HEK293 (cell line): ENCODE results near the gene DDAH1.

Experiments
- CTCF ChIA-PET: fragments of 350-600 bp; formaldehyde crosslinking; extraction: SDS; loops from one replicate; lab custom pipeline; 2021; ENCODE audit warnings: antibody characterized with exemption; lab: Yijun Ruan, JAX
- POLR2A ChIA-PET: fragments of 300-600 bp; formaldehyde crosslinking; extraction: SDS; loops from one replicate; lab custom pipeline; 2020; ENCODE audit warnings: antibody characterized with exemption, inconsistent platforms; lab: Yijun Ruan, JAX
- H3K27ac ChIP-seq: fragments of 200-500 bp; sonication (Bioruptor generic); 2 replicates; pipeline ENCODE4 v1.5.1; 2014; ENCODE audit warnings: low read depth, low read length, control low read depth, inconsistent platforms; ENCODE audit errors: extremely low read depth
- H3K36me3 ChIP-seq, 2 experiments: fragments of 200-500 bp in 1 of 2; sonication (Bioruptor generic) in 1 of 2; 1 replicate in 1 of 2; 2 replicates in 1 of 2; pipeline ENCODE4 v1.5.1; 2014 to 2017; ENCODE audit warnings: inconsistent platforms in 2 of 2, low read length in 2 of 2; ENCODE audit not compliant: control insufficient read depth in 2 of 2, insufficient read depth in 1 of 2
- H3K4me1 ChIP-seq: fragments of 200-500 bp; sonication (Bioruptor generic); 2 replicates; pipeline ENCODE4 v1.5.1; 2014; ENCODE audit warnings: mild to moderate bottlenecking, low read length, inconsistent platforms; ENCODE audit not compliant: control insufficient read depth, insufficient read depth
- H3K4me3 ChIP-seq: 2 replicates; pipeline ENCODE4 v1.5.1; 2011; ENCODE audit warnings: low read depth, mild to moderate bottlenecking, control low read depth, low read length, moderate library complexity
- H3K9me3 ChIP-seq: fragments of 200-500 bp; sonication (Bioruptor generic); 2 replicates; pipeline ENCODE4 v1.5.1; 2014; ENCODE audit warnings: low read depth, low read length, inconsistent platforms; ENCODE audit not compliant: control insufficient read depth, insufficient read depth
- ATF2 ChIP-seq: fragments of 450-650 bp; formaldehyde crosslinking; IDR thresholded peaks from 2 replicates; pipeline ENCODE4 v1.5.1; 2016; ENCODE audit warnings: missing biosample characterization, missing genetic modification characterization, low read depth
- KLF17 ChIP-seq: fragments of 450-650 bp; formaldehyde crosslinking; IDR thresholded peaks from 2 replicates; pipeline ENCODE4 v1.5.1; 2016; ENCODE audit warnings: missing biosample characterization, missing genetic modification characterization
- KLF7 ChIP-seq: fragments of 450-650 bp; formaldehyde crosslinking; IDR thresholded peaks from 2 replicates; pipeline ENCODE4 v1.5.1; 2016; ENCODE audit warnings: missing biosample characterization, missing genetic modification characterization, borderline replicate concordance
- KLF9 ChIP-seq: fragments of 450-650 bp; formaldehyde crosslinking; IDR thresholded peaks from 2 replicates; pipeline ENCODE4 v1.5.1; 2016; ENCODE audit warnings: missing biosample characterization, missing genetic modification characterization, low read depth
- RBAK ChIP-seq: fragments of 450-650 bp; formaldehyde crosslinking; IDR thresholded peaks from 2 replicates; pipeline ENCODE4 v1.5.1; 2016; ENCODE audit warnings: missing biosample characterization, missing genetic modification characterization
- TRIM28 ChIP-seq: IDR thresholded peaks from 2 replicates; pipeline ENCODE4 v1.6.1; 2011; ENCODE audit warnings: low read length, control low read depth, borderline replicate concordance
- ZBTB48 ChIP-seq: fragments of 450-650 bp; formaldehyde crosslinking; IDR thresholded peaks from 2 replicates; pipeline ENCODE4 v1.5.1; 2016; ENCODE audit warnings: missing biosample characterization, missing genetic modification characterization
- ZFP41 ChIP-seq: fragments of 450-650 bp; formaldehyde crosslinking; IDR thresholded peaks from 2 replicates; pipeline ENCODE4 v1.5.1; 2016; ENCODE audit warnings: missing biosample characterization, missing genetic modification characterization, borderline replicate concordance
- ZNF146 ChIP-seq: fragments of 450-650 bp; formaldehyde crosslinking; IDR thresholded peaks from 2 replicates; pipeline ENCODE4 v1.5.1; 2016; ENCODE audit warnings: missing biosample characterization, missing genetic modification characterization
- ZNF214 ChIP-seq: fragments of 450-650 bp; formaldehyde crosslinking; IDR thresholded peaks from 2 replicates; pipeline ENCODE4 v1.5.1; 2017; ENCODE audit warnings: missing biosample characterization, mild to moderate bottlenecking, missing genetic modification characterization, borderline replicate concordance
- ZNF354C ChIP-seq: fragments of 450-650 bp; formaldehyde crosslinking; IDR thresholded peaks from 2 replicates; pipeline ENCODE4 v1.5.1; 2016; ENCODE audit warnings: missing biosample characterization, missing genetic modification characterization, low read depth, borderline replicate concordance
- ZNF362 ChIP-seq: fragments of 450-650 bp; formaldehyde crosslinking; IDR thresholded peaks from 2 replicates; pipeline ENCODE4 v1.5.1; 2016; ENCODE audit warnings: missing biosample characterization, missing genetic modification characterization
- ZNF501 ChIP-seq: fragments of 450-650 bp; formaldehyde crosslinking; IDR thresholded peaks from 2 replicates; pipeline ENCODE4 v1.5.1; 2016; ENCODE audit warnings: missing biosample characterization, missing genetic modification characterization
- ZNF513 ChIP-seq: fragments of 450-650 bp; IDR thresholded peaks from 2 replicates; pipeline ENCODE4 v1.5.1; 2018; ENCODE audit warnings: missing biosample characterization, missing genetic modification characterization
- ZNF544 ChIP-seq: fragments of 450-650 bp; formaldehyde crosslinking; IDR thresholded peaks from 2 replicates; pipeline ENCODE4 v1.5.0; 2017; ENCODE audit warnings: missing biosample characterization, missing genetic modification characterization
- ZNF624 ChIP-seq: fragments of 450-650 bp; formaldehyde crosslinking; IDR thresholded peaks from 2 replicates; pipeline ENCODE4 v1.5.1; 2017; ENCODE audit warnings: missing biosample characterization, missing genetic modification characterization
- ZNF654 ChIP-seq: fragments of 450-650 bp; formaldehyde crosslinking; IDR thresholded peaks from 2 replicates; pipeline ENCODE4 v1.5.1; 2016; ENCODE audit warnings: low read depth, missing biosample characterization, missing genetic modification characterization
- ZNF658 ChIP-seq: fragments of 450-650 bp; formaldehyde crosslinking; IDR thresholded peaks from 2 replicates; pipeline ENCODE4; 2016; ENCODE audit warnings: missing biosample characterization, missing genetic modification characterization
- ZNF76 ChIP-seq: fragments of 450-650 bp; formaldehyde crosslinking; IDR thresholded peaks from 2 replicates; pipeline ENCODE4; 2016; ENCODE audit warnings: low read depth, missing biosample characterization, missing genetic modification characterization, borderline replicate concordance
- TF ChIP-seq, protein P1 (sequence below): fragments of 450-650 bp; formaldehyde crosslinking; IDR thresholded peaks from 2 replicates; pipeline ENCODE4 v1.5.1; 2017; ENCODE audit warnings: missing biosample characterization, missing genetic modification characterization
- TF ChIP-seq, protein P2 (sequence below): fragments of 450-650 bp; formaldehyde crosslinking; IDR thresholded peaks from 2 replicates; pipeline ENCODE4 v1.5.1; 2016; ENCODE audit warnings: missing biosample characterization, missing genetic modification characterization
- TF ChIP-seq, protein P3 (sequence below): fragments of 450-650 bp; formaldehyde crosslinking; IDR thresholded peaks from 2 replicates; pipeline ENCODE4 v1.5.1; 2017; ENCODE audit warnings: missing biosample characterization, mild to moderate bottlenecking, missing genetic modification characterization, moderate library complexity

DDAH1 gene

DNA sequence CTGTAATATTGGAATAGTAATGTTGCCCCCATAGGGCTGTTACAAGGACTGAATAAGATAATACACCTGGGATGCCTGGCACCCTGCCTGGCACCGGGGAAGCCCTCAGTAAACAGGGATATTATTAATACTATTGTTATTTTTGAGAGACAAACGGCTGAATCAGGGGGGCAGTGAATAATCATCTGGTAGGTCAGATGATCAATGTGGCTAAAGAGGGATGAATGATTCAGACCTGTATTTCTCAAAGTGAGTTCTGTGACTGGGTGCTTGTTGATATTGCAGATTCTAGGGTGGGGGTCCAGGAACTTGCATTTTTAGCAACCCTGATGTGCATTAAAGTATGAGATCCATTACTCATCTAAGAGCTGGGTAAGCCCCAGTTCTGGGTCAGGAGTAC, 142.3 kb downstream of the DDAH1 start (continued):
- no peak for TF ChIP-seq ZBTB48 (tag by site-specific recombination)
- TF ChIP-seq ZNF658, result no peak
- TF ChIP-seq ZNF354C (tag by site-specific recombination), result no peak
- TF ChIP-seq ZNF654 (tag by site-specific recombination), result no peak
- no peak for TF ChIP-seq ZNF624 (tag by site-specific recombination)

DNA sequence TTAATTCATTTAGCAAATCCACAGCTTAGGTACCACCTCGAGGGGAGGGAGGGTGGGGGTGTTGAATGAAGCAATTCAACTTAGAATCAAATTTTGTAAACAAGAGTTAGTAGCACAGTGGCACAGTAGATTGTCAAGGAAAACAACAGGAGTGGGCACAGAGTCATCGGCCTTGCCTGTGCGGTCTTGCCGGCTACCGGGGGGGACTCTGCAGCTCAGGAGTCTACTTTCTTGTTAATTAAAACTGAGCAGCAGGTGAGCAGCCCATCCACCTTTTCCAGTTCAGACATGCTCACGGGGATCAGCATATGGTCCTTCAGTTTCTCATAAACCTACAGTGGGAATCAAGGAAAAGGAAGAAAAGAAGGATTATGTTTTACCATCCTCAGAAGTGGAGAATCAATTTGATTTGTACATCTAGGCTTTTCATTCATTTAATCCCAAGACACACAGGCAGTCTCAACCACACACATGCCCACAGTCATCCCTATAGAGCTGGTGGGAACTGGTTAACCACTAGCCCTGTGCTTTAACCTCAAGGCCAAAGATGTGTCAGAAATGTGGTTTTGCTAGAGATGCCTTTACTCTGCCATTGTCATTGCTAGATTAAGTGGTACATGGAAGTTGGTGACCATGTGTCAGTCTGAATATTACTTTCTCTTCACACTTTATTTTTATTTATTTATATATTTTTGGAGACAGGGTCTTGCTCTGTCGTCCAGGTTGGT, 143.6 kb downstream of the DDAH1 start:
- CTCF ChIA-PET, result interaction anchor here (1.4 kb wide), 1 partner anchor 22 kb away, joined by 12 read pairs; no protein-coding TSS in a partner anchor
- no peaks in the 10 kb centered on the region; a peak in 1 of 3 replicates for H3K36me3 ChIP-seq
- TF ChIP-seq RBAK (tag by site-specific recombination) (no peak), ZNF214 (tag by site-specific recombination) (no peak), ZFP41 (tag by site-specific recombination) (no peak), TRIM28 (no peak), ZNF76 (tag by site-specific recombination) (no peak), ZNF544 (tag by site-specific recombination) (no peak), KLF9 (tag by site-specific recombination) (no peak), ZNF501 (no peak), ATF2 (tag by site-specific recombination) (no peak), ZNF362 (tag by site-specific recombination) (no peak), KLF17 (tag by site-specific recombination) (no peak), ZNF146 (tag by site-specific recombination) (no peak), ZNF513 (no peak), KLF7 (tag by site-specific recombination) (no peak)
- TF ChIP-seq, protein P1, sequence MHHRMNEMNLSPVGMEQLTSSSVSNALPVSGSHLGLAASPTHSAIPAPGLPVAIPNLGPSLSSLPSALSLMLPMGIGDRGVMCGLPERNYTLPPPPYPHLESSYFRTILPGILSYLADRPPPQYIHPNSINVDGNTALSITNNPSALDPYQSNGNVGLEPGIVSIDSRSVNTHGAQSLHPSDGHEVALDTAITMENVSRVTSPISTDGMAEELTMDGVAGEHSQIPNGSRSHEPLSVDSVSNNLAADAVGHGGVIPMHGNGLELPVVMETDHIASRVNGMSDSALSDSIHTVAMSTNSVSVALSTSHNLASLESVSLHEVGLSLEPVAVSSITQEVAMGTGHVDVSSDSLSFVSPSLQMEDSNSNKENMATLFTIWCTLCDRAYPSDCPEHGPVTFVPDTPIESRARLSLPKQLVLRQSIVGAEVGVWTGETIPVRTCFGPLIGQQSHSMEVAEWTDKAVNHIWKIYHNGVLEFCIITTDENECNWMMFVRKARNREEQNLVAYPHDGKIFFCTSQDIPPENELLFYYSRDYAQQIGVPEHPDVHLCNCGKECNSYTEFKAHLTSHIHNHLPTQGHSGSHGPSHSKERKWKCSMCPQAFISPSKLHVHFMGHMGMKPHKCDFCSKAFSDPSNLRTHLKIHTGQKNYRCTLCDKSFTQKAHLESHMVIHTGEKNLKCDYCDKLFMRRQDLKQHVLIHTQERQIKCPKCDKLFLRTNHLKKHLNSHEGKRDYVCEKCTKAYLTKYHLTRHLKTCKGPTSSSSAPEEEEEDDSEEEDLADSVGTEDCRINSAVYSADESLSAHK (tag by site-specific recombination), result no peak
- TF ChIP-seq, protein P2, sequence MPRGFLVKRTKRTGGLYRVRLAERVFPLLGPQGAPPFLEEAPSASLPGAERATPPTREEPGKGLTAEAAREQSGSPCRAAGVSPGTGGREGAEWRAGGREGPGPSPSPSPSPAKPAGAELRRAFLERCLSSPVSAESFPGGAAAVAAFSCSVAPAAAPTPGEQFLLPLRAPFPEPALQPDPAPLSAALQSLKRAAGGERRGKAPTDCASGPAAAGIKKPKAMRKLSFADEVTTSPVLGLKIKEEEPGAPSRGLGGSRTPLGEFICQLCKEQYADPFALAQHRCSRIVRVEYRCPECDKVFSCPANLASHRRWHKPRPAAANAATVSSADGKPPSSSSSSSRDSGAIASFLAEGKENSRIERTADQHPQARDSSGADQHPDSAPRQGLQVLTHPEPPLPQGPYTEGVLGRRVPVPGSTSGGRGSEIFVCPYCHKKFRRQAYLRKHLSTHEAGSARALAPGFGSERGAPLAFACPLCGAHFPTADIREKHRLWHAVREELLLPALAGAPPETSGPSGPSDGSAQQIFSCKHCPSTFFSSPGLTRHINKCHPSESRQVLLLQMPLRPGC (tag by site-specific recombination), result no peak
- TF ChIP-seq, protein P3, sequence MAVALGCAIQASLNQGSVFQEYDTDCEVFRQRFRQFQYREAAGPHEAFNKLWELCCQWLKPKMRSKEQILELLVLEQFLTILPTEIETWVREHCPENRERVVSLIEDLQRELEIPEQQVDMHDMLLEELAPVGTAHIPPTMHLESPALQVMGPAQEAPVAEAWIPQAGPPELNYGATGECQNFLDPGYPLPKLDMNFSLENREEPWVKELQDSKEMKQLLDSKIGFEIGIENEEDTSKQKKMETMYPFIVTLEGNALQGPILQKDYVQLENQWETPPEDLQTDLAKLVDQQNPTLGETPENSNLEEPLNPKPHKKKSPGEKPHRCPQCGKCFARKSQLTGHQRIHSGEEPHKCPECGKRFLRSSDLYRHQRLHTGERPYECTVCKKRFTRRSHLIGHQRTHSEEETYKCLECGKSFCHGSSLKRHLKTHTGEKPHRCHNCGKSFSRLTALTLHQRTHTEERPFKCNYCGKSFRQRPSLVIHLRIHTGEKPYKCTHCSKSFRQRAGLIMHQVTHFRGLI, result no peak
- peaks cover under 1% of the 10 kb centered on the region; the same call in 1 of the 2 replicates for H3K4me1 ChIP-seq
- POLR2A ChIA-PET, result interaction anchor here (0.6 to 0.7 kb wide), 2 partner anchors 158 to 748 kb away, joined by 4 to 10 read pairs; no protein-coding TSS in a partner anchor
- no peak overlapping the region for H3K27ac ChIP-seq
- H3K9me3 ChIP-seq, result no peaks in the 10 kb centered on the region
- no peak overlapping the region for H3K4me3 ChIP-seq
